Testis (tissue), 3 donors: Measurements from ENCODE around the gene C2orf42. TPM values are rescaled to one million over a fixed set of nuclear protein-coding genes. Genes with fewer than 3 reads are reported as not detected.

Experiments used
- DNase-seq: peaks from one replicate; pipeline ENCODE4 v3.0.0-alpha.2; 2019
- H3K27ac ChIP-seq, 2 donors: fragments of 200-600 bp; sonication (generic); one replicate each; pipeline ENCODE4 v1.5.1; 2019
- H3K27me3 ChIP-seq: fragments of 200-600 bp; sonication (generic); one replicate; pipeline ENCODE4 v1.5.1; 2019
- H3K36me3 ChIP-seq: fragments of 200-600 bp; sonication (generic); one replicate; pipeline ENCODE4 v1.5.1; 2017; ENCODE audit warnings: low read depth; ENCODE audit errors: missing control alignments
- H3K4me1 ChIP-seq: fragments of 200-600 bp; sonication (generic); one replicate; pipeline ENCODE4 v1.5.1; 2019
- H3K4me3 ChIP-seq, 2 donors: fragments of 200-600 bp; sonication (generic); one replicate each; pipeline ENCODE4 v1.5.1; 2017 to 2019
- H3K9me3 ChIP-seq: fragments of 200-600 bp; sonication (generic); one replicate; pipeline ENCODE4 v1.5.1; 2017
- POLR2A ChIP-seq: fragments of 450-650 bp; IDR thresholded peaks from one replicate; pipeline ENCODE4 v1.6.1; 2017; ENCODE audit warnings: antibody characterized with exemption, mild to moderate bottlenecking, moderate library complexity
- WGBS, 2 donors: methylation state at CpG; one replicate each; pipeline ENCODE4 v1.1.5; 2018; 5-methylcytosine and 5-hydroxymethylcytosine counted together
- intact Hi-C: fragments of 100-400 bp; cut with DNase I; formaldehyde crosslinking; loops from one replicate; pipeline ENCODE4 v1.15.1; 2023; ENCODE audit warnings: low total_unique reads
- polyA plus RNA-seq: library from polyadenylated mRNA; stranded (reverse); fragments of 350-450 nt; fragmentation: Illumina TruSeq; extraction: RNeasy Lipid Tissue Mini Kit (QIAGEN cat#74804); gene quantifications from one replicate; pipeline ENCODE4 v1.2.3, GENCODE V29; 2014; ENCODE audit warnings: low read depth, low replicate concordance; ENCODE audit not compliant: insufficient read depth
- total RNA-seq, 2 donors: library from RNA; depleted of rRNA; stranded (reverse); fragments of >200 nt; gene quantifications; one replicate each; pipeline ENCODE4 v1.2.3, GENCODE V29; 2016
- TF ChIP-seq, protein P1 (sequence below), 3 experiments: fragments of 450-650 bp in 2 of 3; fragments of 200-600 bp in 1 of 3; sonication (generic) in 1 of 3; IDR thresholded peaks; one replicate each; pipeline ENCODE4 v1.5.1; 2016 to 2019; ENCODE audit warnings: antibody characterized with exemption in 3 of 3, mild to moderate bottlenecking in 2 of 3, moderate library complexity in 1 of 3

The C2orf42 gene
- total and polyA plus RNA-seq, 3 donors from 2014 or later = 61.6 to 175 (median 94.4) TPM

DNA sequence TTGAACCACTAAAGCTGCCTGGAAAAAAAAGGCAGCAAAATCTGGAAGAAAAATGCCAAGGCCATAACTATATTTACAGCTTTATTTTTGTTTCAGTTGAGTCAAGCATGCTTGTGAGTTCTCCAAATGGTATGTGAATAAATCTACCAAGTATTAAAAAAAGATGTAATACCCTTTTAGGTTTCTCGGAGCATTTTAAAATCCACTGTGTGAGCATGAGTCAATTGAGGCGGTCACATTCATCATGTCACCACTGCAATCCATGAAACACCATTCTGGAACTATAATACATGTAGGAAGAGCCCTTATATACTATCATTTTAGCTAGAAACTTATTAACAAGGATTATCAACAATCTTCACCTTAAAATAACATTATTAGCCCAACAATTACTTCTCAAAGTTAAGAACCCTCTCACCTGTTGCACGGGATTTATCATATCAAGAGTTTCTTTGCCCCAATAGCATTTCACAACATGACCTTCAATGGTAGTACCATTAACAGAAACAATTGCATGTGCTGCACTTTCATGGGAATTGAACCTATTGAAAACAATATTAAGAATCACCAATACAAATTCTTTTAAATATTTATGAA, 24.2 kb upstream of the C2orf42 start:
- Histone ChIP-seq H3K4me3 (no peak overlapping the region), H3K27ac (no peak overlapping the region), H3K36me3 (peaks cover 4% of the 10 kb centered on the region), H3K9me3 (no peaks in the 10 kb centered on the region), H3K4me1 (no peaks in the 10 kb centered on the region), H3K27me3 (no peaks in the 10 kb centered on the region)
- DNase-seq = no peak
- 87 to 93% methylated on average over 3 of the region's 3 CpGs for WGBS, 2 donors
- intact Hi-C loops = no loop called here
- TF ChIP-seq, protein P1, sequence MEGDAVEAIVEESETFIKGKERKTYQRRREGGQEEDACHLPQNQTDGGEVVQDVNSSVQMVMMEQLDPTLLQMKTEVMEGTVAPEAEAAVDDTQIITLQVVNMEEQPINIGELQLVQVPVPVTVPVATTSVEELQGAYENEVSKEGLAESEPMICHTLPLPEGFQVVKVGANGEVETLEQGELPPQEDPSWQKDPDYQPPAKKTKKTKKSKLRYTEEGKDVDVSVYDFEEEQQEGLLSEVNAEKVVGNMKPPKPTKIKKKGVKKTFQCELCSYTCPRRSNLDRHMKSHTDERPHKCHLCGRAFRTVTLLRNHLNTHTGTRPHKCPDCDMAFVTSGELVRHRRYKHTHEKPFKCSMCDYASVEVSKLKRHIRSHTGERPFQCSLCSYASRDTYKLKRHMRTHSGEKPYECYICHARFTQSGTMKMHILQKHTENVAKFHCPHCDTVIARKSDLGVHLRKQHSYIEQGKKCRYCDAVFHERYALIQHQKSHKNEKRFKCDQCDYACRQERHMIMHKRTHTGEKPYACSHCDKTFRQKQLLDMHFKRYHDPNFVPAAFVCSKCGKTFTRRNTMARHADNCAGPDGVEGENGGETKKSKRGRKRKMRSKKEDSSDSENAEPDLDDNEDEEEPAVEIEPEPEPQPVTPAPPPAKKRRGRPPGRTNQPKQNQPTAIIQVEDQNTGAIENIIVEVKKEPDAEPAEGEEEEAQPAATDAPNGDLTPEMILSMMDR (IDR thresholded peaks at IDR 0.05) = no peak
- no peak for TF ChIP-seq POLR2A

DNA sequence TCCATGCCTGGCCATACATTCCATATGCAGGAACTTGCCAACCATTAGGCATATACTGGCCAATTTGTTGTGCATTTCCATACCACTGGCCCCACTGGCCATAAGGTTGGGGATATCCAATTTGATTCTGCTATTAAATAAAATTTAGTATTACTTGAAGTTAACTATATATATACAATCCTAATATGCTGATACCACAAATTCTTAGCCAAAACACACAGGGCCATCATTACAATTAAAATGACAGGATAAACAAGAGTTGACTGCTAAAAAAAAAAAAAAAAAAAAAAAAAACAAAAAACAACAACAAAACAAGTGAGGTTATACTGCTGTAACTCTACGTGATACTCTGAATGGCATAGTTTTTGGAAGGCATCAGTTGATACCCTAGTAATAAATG, 23.5 kb upstream of the C2orf42 start:
- H3K27ac ChIP-seq = no peak overlapping the region
- intact Hi-C loops = no loop called here
- peaks cover 4% of the 10 kb centered on the region for H3K36me3 ChIP-seq
- H3K9me3 ChIP-seq = no peaks in the 10 kb centered on the region
- TF ChIP-seq POLR2A = no peak
- TF ChIP-seq, protein P1 (IDR thresholded peaks at IDR 0.05) = no peak
- H3K4me3 ChIP-seq = no peak overlapping the region
- 42 to 90% methylated on average over 1 of the region's 1 CpG for WGBS, 2 donors
- no peaks in the 10 kb centered on the region for H3K27me3 ChIP-seq
- DNase-seq = no peak
- H3K4me1 ChIP-seq = no peaks in the 10 kb centered on the region

DNA sequence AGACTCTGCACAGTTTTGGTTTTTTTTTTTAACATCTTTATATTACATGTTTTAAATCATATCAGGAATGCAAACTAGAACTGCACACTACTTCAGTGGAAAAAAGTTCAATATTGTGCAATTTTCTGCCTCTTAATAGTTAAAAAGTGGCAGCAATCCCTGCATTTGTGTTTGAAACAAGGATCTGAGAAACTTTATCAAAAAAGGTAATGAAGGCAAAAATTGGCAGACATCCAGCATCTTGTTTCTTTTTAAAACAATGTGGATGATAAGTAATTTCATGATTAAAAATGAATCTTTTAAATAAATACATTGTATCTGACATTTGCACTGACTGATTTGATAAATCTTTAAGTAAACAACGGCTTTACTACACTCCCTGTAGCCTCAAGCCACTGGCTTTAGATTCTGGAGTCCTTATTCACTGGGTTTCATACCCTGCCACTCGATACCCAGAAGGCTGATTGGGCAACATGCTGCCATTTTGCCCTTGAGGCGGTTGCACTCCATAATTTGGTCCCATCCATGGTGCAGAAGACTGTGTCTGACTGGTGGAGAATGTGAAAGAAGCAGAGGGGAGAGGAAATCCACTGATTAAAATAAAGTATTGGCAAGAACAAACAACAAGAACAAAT, 21.6 kb upstream of the C2orf42 start:
- no peak for DNase-seq
- Histone ChIP-seq H3K27ac (no peak overlapping the region), H3K4me3 (no peak overlapping the region), H3K4me1 (no peaks in the 10 kb centered on the region), H3K36me3 (no peaks in the 10 kb centered on the region), H3K27me3 (no peaks in the 10 kb centered on the region), H3K9me3 (no peaks in the 10 kb centered on the region)
- intact Hi-C loops = no loop called here
- WGBS, 2 donors = 62 to 66% methylated on average over 3 of the region's 3 CpGs
- TF ChIP-seq, protein P1 (IDR thresholded peaks at IDR 0.05) = no peak
- TF ChIP-seq POLR2A = no peak

DNA sequence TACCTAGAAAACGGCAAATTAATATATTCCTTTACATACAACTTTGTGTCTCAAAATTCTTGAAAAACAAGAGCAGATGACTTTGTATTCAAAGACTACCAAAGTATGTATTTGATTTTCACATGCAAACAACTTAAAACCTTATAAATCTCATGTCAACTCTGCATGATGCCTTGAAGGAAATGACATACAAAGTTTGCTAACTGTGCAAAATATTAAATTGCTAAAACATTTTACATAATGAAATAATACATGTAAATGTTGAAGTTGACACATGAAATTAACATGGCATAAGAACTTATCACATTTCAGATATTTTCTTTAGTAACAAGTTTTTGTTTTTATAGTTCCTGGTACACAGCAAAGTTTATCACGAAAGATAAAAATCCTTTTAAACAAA, 20.8 kb upstream of the C2orf42 start:
- H3K4me3 ChIP-seq = no peak overlapping the region
- no peak for TF ChIP-seq POLR2A
- TF ChIP-seq, protein P1 (IDR thresholded peaks at IDR 0.05) = no peak
- no peak overlapping the region for H3K27ac ChIP-seq
- 64 to 77% methylated on average over 2 of the region's 2 CpGs for WGBS, 2 donors
- intact Hi-C loops = no loop called here
- no peaks in the 10 kb centered on the region for H3K9me3 ChIP-seq
- H3K27me3 ChIP-seq = no peaks in the 10 kb centered on the region
- no peak for DNase-seq
- H3K4me1 ChIP-seq = no peaks in the 10 kb centered on the region
- no peaks in the 10 kb centered on the region for H3K36me3 ChIP-seq

DNA sequence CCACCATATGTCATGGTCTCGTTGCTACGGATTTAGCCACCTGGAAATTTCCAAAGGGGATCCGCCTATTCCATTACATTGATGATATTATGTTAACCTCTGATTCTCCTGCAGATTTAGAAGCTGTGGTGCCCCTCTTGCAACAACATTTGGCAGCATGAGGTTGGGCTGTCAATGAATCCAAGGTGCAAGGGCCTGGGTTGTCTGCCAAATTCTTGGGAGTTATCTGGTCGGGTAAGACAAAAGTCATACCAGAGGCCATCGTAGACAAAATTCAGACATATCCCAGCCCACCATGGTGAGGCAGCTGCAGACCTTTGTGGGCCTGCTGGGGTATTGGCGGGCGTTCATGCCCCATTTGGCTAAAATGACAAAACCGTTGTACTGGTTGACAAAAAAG, 13.6 kb upstream of the C2orf42 start:
- no peak for DNase-seq
- no peaks in the 10 kb centered on the region for H3K4me1 ChIP-seq
- 85 to 87% methylated on average over 6 to 8 of the region's 8 CpGs for WGBS, 2 donors
- H3K4me3 ChIP-seq = no peak overlapping the region
- intact Hi-C loops = no loop called here
- no peaks in the 10 kb centered on the region for H3K27me3 ChIP-seq
- no peak for TF ChIP-seq POLR2A
- TF ChIP-seq, protein P1 (IDR thresholded peaks at IDR 0.05) = no peak
- H3K36me3 ChIP-seq = no peaks in the 10 kb centered on the region
- no peak overlapping the region for H3K27ac ChIP-seq
- no peaks in the 10 kb centered on the region for H3K9me3 ChIP-seq
